ENCODE measurements around the gene ZNF462.

ZNF462 gene

DNA sequence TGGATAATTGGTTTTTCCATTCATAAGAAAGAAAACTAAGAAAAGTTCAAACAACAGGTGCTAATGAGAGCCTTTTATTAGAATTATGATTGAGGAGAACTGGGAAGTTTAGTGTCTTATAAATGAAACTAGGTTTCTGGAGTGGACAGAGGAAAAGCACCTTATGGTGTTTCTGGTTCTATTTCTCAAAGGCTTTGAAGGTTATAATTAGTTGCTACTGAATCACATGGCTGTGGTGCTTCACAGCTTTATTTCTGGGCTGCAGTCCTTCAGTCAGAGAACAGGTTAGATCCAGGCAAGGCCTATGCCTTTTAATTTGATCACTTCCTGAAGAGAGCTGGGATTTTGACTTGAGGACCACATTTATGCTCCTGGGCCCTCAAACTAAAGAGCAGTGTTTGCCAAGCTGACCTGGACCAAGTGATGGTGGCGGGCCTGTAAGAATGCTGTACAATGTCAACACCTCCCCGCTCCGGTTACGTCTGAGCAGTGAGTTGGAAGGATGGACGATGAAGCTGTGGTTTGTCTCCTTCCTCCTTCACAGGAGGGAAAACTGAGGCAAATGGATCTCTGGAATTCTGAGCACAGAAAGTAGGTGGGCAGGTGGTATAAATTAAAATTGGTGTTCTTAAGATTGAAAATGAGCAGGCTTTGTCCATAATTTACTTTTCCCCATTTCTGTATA is 56.0 kb downstream of the ZNF462 start:
- no peak for TF ChIP-seq EGR1 (IDR thresholded peaks at IDR 0.05)
- TF ChIP-seq TAF1 (IDR thresholded peaks at IDR 0.05; ENCODE audit: low read depth) = no peak
- TF ChIP-seq, protein P1, sequence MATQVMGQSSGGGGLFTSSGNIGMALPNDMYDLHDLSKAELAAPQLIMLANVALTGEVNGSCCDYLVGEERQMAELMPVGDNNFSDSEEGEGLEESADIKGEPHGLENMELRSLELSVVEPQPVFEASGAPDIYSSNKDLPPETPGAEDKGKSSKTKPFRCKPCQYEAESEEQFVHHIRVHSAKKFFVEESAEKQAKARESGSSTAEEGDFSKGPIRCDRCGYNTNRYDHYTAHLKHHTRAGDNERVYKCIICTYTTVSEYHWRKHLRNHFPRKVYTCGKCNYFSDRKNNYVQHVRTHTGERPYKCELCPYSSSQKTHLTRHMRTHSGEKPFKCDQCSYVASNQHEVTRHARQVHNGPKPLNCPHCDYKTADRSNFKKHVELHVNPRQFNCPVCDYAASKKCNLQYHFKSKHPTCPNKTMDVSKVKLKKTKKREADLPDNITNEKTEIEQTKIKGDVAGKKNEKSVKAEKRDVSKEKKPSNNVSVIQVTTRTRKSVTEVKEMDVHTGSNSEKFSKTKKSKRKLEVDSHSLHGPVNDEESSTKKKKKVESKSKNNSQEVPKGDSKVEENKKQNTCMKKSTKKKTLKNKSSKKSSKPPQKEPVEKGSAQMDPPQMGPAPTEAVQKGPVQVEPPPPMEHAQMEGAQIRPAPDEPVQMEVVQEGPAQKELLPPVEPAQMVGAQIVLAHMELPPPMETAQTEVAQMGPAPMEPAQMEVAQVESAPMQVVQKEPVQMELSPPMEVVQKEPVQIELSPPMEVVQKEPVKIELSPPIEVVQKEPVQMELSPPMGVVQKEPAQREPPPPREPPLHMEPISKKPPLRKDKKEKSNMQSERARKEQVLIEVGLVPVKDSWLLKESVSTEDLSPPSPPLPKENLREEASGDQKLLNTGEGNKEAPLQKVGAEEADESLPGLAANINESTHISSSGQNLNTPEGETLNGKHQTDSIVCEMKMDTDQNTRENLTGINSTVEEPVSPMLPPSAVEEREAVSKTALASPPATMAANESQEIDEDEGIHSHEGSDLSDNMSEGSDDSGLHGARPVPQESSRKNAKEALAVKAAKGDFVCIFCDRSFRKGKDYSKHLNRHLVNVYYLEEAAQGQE (IDR thresholded peaks at IDR 0.05; ENCODE audit: low read depth) = no peak
- no peak for TF ChIP-seq RAD21 (IDR thresholded peaks at IDR 0.05; ENCODE audit: low read depth)
- no peak for TF ChIP-seq YY1 (IDR thresholded peaks at IDR 0.05; ENCODE audit: low read depth)
- no peak for TF ChIP-seq NFIC (IDR thresholded peaks at IDR 0.05)
- no peak for TF ChIP-seq TCF12 (IDR thresholded peaks at IDR 0.05; ENCODE audit: low read depth)
- TF ChIP-seq CEBPB (IDR thresholded peaks at IDR 0.05) = no peak
- TF ChIP-seq, protein P2, sequence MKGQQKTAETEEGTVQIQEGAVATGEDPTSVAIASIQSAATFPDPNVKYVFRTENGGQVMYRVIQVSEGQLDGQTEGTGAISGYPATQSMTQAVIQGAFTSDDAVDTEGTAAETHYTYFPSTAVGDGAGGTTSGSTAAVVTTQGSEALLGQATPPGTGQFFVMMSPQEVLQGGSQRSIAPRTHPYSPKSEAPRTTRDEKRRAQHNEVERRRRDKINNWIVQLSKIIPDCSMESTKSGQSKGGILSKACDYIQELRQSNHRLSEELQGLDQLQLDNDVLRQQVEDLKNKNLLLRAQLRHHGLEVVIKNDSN (IDR thresholded peaks at IDR 0.05) = no peak
- TF ChIP-seq, protein P3, sequence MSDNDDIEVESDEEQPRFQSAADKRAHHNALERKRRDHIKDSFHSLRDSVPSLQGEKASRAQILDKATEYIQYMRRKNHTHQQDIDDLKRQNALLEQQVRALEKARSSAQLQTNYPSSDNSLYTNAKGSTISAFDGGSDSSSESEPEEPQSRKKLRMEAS (IDR thresholded peaks at IDR 0.05) = no peak

DNA sequence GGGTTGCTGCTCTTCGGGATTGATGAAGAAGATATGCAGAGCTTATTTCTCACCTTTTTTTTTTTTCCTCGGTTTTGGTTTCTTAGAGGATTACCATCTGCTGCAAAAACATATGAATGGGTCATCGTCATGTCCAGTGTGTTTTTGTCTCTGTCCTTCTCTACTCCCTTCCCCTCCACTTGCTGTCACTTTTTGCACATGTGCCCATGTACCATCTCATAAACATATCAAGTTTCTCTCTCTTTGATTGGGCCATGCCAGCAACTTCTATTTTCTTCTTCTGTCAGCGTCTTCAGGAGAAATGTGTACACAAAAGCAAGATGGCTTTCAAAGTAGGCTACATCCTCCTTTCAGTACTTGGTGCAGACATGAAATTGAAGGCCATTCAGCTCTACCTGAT is 57.1 kb downstream of the ZNF462 start:
- TF ChIP-seq CREB1 (IDR thresholded peaks at IDR 0.05; ENCODE audit: low read depth) (no peak), TEAD4 (IDR thresholded peaks at IDR 0.05) (no peak), EGR1 (IDR thresholded peaks at IDR 0.05) (no peak), RAD21 (IDR thresholded peaks at IDR 0.05; ENCODE audit: low read depth) (no peak), CEBPB (IDR thresholded peaks at IDR 0.05) (no peak), TCF12 (IDR thresholded peaks at IDR 0.05; ENCODE audit: low read depth) (no peak), FOXM1 (IDR thresholded peaks at IDR 0.05; ENCODE audit: borderline replicate concordance, low read depth) (no peak), NFIC (IDR thresholded peaks at IDR 0.05) (no peak), EP300 (IDR thresholded peaks at IDR 0.05; ENCODE audit: borderline replicate concordance) (no peak)
- TF ChIP-seq, protein P1 (IDR thresholded peaks at IDR 0.05; ENCODE audit: low read depth) = no peak
- TF ChIP-seq, protein P2 (IDR thresholded peaks at IDR 0.05) = no peak

DNA sequence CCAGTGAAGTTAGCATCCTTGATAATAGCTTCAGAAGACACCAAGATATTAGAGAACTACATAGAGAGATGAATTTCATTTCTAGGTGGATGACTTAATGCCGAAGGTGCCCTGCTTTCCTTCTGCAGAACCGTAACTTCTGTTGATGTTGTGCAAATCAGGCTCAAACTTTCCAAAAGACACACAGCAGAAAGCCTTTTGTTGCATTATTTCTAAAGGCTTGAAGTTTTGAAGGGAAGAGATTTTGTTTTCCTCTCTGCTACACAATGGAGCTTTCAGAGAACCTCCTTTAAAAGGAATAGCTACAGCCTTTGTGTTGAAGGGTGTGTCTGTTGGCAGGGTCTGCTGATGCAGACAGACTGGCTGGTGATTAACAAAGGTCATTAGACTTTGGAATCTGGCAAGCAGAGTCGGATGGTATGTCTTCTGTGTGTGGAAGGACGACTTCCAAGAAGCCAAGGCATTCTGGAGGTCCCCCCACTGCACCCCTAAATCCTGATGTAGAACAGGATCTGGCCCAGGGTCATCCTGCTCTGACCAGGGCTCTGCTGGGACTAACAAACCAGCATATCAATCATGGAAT is 57.8 kb downstream of the ZNF462 start:
- TF ChIP-seq TAF1 (IDR thresholded peaks at IDR 0.05; ENCODE audit: low read depth) (no peak), EP300 (IDR thresholded peaks at IDR 0.05; ENCODE audit: borderline replicate concordance) (no peak), CREB1 (IDR thresholded peaks at IDR 0.05; ENCODE audit: low read depth) (no peak)

DNA sequence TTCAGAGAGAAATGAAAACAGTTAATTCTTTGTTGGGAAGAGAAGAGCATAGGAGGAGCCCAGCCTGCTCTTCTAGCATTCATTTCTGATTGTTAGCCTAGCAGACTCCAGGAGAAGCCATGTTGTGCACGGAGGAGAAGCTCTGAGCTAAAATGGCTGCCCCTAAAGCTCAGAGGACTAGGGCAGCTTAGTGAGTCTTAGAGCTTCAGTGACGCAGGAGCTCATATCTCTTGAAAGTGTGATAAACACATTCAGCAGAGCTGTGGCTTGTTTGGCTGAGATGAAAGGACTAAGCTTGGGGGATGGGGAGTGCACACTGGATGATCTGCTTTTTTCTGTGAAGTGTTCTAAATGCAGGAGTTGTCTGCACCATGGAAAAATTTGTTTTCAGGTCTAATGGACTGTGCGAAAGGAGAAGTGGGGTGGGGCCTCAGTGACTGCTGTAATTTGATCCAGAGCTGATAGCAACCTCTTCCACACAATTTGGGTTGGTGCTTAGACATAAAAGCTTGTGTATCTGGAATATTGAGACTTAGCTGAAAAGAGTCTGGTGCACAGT is 58.5 kb downstream of the ZNF462 start:
- TF ChIP-seq TCF12 (IDR thresholded peaks at IDR 0.05; ENCODE audit: low read depth) (no peak), YY1 (IDR thresholded peaks at IDR 0.05; ENCODE audit: low read depth) (peak; percentile 81), TEAD4 (IDR thresholded peaks at IDR 0.05) (peak; percentile 33; the same call in 1 of the 2 replicates)

DNA sequence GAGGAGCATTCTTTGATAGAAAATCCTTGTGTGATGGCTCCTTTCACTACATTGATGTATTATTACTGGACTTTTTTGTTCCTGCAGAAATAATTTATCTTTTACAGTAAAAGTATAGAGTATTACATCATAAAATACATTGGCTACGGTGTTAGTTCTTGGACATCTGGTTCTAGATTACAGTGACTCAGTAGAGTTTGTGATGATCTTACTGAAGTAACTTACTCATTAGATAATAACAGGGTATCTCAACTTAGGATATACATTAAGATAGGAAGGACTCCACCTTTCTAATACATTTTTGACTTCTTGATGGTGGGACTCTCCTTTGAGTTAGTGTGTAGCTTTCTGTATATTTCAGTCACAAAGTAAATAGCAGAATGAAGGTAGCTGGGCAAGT is 59.1 kb downstream of the ZNF462 start:
- TF ChIP-seq NFIC (IDR thresholded peaks at IDR 0.05) (no peak), YY1 (IDR thresholded peaks at IDR 0.05; ENCODE audit: low read depth) (no peak), TCF12 (IDR thresholded peaks at IDR 0.05; ENCODE audit: low read depth) (no peak), TEAD4 (IDR thresholded peaks at IDR 0.05) (no peak), RAD21 (IDR thresholded peaks at IDR 0.05; ENCODE audit: low read depth) (no peak), FOXM1 (IDR thresholded peaks at IDR 0.05; ENCODE audit: borderline replicate concordance, low read depth) (no peak), CREB1 (IDR thresholded peaks at IDR 0.05; ENCODE audit: low read depth) (no peak), CEBPB (IDR thresholded peaks at IDR 0.05) (no peak), TAF1 (IDR thresholded peaks at IDR 0.05; ENCODE audit: low read depth) (no peak), ZBTB7A (IDR thresholded peaks at IDR 0.05; ENCODE audit: low read depth) (no peak)
- TF ChIP-seq, protein P1 (IDR thresholded peaks at IDR 0.05; ENCODE audit: low read depth) = no peak
- TF ChIP-seq, protein P2 (IDR thresholded peaks at IDR 0.05) = no peak

All from Ishikawa (cell line).